ENCODE data around the gene SOX15. TPM values are rescaled to one million over a fixed set of nuclear protein-coding genes. Genes with fewer than 3 reads are reported as not detected.
"Not testable (repeated sequence)": the region's sequence is repeated elsewhere in the genome, so short reads cannot be mapped to it uniquely, and the experiment has no call there.

Gene SOX15
- total RNA-seq, 1 donor from 2014 or later: 0.17 TPM

- no peak for DNase-seq
These were observed 16.4 kb upstream of the SOX15 start for GRCh38 chr17:7606280-7606679.

GRCh38 chr17:7597561-7597960, 7.7 kb upstream of the SOX15 start:
- not testable (repeated sequence) for DNase-seq

DNA sequence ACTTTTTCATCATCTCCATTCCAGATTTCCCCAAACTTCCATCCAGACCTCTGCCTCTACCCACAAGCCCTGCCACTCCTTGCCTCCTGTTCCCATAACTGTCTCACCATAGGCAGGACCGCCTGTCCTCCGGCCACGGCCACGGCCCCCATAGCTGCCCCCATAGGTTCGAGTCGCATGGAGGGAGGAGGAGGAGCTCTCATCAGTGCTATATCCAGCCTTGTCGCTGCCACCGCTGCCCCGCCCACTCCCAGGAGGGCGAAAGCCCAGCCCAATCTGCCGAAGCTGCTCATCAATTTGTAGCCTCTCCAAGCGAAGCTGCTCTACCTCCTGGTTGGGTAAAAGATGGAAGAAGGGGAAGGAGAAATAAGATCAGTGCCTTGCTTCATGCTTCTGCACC, 3.4 kb upstream of the SOX15 start:
- DNase-seq: no peak

GRCh38 chr17:7592422-7593021, 2.6 kb upstream of the SOX15 start:
- DNase-seq: no peak

- no peak for DNase-seq
These were observed 1.7 kb upstream of the SOX15 start for GRCh38 chr17:7591596-7591995.

- DNase-seq: no peak
These were observed 849 bp upstream of the SOX15 start for GRCh38 chr17:7590743-7591142.

DNA sequence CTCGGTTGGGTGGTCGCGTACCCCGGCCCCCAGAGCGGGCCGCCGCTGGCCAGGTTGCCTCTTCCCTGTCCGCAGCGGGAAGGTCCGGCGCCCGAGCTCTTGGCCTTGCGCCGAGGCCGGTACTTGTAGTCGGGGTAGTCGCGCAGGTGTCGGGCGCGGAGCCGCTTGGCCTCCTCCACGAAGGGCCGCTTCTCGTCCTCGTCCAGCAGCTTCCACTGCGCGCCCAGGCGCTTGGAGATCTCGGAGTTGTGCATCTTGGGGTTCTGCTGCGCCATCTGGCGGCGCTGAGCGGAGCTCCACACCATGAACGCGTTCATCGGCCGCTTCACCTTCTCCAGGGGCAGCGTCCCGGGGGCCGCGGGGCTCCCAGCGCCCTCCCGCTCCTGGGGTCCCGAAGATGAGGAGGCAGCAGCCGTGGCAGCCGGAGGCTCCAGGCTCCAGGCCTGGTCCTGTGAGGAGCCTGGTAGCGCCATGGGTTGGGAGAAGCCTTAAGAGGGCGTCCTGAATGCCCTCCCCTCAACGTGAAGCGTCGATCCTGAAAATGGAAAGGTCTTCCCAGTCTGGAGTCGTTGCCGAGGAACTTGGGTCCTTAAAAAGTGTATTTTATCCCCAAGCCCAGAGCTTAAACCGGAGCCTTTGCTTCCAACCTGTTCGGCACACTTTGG, 558 bp downstream of the SOX15 start:
- DNase-seq: peak; percentile 93

- DNase-seq: no peak
These were observed 1.2 kb downstream of the SOX15 start for GRCh38 chr17:7588553-7589203.

DNA sequence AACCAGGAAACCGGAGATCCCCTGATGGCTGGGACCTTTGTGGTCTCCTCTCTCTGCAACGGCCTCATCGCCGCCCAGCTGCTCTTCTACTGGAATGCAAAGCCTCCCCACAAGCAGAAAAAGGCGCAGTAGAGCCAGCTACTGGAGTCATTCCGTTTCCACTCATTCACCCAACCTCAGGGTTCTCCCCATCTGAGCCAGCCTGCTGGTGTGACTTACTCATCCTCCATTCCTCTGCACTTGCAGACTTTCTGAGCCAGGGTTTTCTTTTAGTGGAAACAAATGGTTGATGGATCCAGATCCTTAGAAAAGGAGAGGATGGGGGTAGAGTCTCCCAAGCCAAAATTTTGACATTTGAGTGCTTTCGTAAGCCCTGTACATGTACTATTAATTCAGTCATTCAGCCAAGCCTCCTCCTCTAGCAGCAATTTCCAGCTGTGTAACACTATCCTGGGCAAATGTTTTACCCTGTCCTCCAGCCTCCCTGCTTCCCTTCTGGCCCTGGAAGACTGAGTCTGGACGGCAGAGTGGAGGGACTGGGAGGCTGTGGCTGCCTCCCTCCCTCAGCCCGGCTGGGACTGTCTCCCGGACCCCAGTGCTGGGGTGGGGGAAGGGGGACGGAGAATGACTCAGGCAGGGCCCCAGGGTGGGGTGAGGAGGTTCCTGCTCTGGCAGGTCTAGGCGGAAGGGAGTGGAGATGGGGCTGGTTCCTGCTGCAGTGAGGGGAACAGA, 2.3 kb downstream of the SOX15 start:
- DNase-seq: peak; percentile 39

- no peak for DNase-seq
These were observed 3.0 kb downstream of the SOX15 start for GRCh38 chr17:7586673-7587419.

GRCh38 chr17:7583253-7584109, 6.4 kb downstream of the SOX15 start, which contains the start of gene MPDU1:
TSS of gene MPDU1 (plus strand) at chr17:7583852. CDS start at chr17:7583863, 11 bp downstream.
- DNase-seq: peak; percentile 98

DNA sequence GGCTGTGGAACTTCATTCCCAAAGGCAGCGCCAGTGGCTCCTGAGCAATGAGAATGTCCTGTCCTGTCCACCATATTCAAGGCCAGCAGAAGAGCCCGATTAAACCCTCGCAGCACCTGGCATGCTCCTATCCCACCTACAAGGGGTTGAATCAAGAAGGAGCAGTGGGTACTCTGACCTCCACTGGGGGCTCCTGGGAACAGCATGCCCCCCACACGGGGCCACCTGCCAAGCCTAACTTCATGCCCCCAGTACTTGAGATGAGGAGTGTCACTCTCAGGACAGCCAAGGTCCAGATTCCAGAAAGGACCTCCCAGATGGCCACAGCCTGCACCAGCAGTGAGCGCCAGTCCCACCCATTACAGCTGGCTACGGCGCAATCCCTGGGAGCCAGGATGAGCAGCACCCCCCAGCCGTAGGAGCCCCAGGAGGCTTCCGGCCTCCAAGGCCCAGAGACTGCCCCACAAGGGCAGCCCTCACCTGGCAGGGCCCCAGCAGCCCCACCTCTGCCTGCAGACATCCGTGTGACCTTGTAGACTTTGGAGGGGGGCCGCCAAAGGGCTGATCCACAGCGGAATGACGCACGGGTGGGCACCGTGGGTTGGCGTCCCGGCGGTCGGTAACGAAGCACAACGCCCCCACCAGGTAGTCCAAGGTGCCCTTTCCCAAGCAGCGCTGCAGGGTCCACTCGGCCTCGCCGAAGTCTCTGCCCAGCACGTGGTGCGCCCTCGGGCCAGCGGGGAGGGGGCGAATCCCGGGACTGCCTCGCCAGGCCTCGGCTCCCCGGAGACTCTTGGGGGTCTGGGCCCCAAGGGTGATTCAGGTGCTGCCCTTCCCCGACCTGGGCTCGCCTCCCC, 7.3 kb downstream of the SOX15 start:
- no peak for DNase-seq

GRCh38 chr17:7580604-7581575, 9.0 kb downstream of the SOX15 start:
- DNase-seq: no peak

DNA sequence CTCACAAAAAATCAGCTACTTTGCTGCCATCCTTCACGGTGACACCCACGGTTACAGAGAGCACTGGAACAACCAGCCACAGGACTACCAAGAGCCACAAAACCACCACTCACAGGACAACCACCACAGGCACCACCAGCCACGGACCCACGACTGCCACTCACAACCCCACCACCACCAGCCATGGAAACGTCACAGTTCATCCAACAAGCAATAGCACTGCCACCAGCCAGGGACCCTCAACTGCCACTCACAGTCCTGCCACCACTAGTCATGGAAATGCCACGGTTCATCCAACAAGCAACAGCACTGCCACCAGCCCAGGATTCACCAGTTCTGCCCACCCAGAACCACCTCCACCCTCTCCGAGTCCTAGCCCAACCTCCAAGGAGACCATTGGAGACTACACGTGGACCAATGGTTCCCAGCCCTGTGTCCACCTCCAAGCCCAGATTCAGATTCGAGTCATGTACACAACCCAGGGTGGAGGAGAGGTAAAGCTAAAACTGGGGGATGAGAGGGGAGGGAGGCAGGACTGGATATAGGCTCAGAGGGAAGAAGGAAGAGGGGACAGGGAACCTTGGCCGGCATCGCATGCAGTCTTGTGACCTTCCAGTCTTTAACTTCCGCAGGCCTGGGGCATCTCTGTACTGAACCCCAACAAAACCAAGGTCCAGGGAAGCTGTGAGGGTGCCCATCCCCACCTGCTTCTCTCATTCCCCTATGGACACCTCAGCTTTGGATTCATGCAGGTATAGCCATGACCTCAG, 9.9 kb downstream of the SOX15 start:
- no peak for DNase-seq

DNA sequence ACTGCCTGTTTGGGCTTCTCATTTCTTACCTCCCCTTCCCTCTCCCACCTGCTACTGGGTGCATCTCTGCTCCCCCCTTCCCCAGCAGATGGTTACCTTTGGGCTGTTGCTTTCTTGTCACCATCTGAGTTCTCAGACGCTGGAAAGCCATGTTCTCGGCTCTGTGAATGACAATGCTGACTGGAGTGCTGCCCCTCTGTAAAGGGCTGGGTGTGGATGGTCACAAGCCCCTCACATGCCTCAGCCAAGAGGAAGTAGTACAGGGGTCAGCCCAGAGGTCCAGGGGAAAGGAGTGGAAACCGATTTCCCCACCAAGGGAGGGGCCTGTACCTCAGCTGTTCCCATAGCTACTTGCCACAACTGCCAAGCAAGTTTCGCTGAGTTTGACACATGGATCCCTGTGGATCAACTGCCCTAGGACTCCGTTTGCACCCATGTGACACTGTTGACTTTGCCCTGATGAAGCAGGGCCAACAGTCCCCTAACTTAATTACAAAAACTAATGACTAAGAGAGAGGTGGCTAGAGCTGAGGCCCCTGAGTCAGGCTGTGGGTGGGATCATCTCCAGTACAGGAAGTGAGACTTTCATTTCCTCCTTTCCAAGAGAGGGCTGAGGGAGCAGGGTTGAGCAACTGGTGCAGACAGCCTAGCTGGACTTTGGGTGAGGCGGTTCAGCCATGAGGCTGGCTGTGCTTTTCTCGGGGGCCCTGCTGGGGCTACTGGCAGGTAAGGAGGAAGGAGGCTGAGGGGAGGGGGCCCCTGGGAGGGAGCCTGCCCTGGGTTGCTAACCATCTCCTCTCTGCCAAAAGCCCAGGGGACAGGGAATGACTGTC, 10.7 kb downstream of the SOX15 start, which contains the start of gene CD68:
TSS of gene CD68 (plus strand) at position 638 of the 833 bp plus-strand sequence. CDS start at position 678, 40 bp downstream.
- DNase-seq: peak; percentile 90

DNA sequence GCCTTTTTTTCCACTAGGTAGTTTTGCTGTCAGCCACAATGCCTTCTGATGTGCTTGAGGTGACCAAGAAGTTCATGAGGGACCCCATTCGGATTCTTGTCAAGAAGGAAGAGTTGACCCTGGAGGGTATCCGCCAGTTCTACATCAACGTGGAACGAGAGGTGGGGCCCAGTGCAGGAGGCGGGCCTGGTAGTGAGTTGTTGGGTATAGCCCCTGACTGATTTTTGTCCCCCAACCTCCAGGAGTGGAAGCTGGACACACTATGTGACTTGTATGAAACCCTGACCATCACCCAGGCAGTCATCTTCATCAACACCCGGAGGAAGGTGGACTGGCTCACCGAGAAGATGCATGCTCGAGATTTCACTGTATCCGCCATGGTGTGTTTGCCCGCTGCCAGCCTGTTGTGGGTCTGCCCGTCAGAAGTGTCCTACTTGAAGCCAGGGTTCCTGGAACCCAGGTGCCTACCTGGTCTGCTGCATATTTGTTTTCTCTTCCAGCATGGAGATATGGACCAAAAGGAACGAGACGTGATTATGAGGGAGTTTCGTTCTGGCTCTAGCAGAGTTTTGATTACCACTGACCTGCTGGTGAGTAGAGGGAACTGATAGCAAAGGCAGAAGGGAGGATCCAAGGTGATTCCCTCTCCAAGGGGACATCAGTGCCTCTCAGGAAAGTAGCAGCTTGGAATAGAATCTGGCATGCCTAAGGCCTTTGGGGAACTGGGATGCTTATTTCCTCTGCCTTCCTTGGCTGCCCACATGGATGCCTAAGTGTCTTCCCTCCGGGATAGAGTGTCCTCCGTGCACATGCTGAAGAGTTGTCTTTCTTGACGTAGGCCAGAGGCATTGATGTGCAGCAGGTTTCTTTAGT, 12.3 kb downstream of the SOX15 start:
- no peak for DNase-seq
